ENCODE data around the gene DCK.

GRCh38 chr4:70991596-70991995 is 1.9 kb upstream of the DCK start:
- no peak for TF ChIP-seq CTCF (IDR thresholded peaks at IDR 0.05)
- no peak for TF ChIP-seq POLR2A (IDR thresholded peaks at IDR 0.05)
- no peak for TF ChIP-seq EP300 (IDR thresholded peaks at IDR 0.05)
